ENCODE data around the gene C3orf70. TPM values are rescaled to one million over a fixed set of nuclear protein-coding genes. Genes with fewer than 3 reads are reported as not detected.

C3orf70 gene
- total RNA-seq, 2 donors from 2014 or later, result 2.6 to 3.4 TPM

DNA sequence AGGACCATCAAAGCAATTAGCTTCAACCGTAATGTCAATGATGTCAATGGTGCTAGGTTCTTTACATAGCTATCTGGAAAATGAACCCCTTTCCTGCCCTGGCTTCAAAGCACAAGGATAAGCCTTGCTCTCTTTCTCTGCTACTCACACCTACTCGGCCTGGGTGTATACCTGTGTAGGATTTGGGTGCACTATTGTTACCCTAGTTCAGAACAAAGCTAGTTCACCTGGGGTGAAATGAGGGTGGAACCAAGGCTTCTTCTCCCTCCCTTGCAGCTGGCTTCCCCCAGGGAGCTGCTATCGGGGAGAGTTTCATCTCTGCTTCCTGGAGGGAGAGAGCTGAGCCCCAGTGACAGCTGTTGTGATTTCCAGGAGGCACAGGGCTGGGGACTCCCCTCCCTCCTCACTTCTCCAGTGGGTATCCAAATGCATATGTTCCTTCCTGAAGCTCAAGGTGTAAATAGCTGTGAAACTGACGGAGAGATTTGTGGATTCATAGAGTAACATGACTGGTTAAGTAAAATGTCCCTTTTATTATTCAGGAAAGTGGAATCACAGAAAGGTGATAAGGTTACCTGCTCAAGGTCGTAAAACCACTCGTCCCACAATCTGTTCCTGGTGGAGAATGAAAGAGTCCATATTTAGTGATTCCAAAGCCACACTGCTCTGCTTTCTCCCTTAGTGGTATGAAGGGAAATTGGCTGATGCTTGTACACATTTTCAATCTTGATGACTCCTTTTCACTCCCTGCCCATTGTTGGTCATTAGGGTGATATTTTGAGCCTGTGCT is 11.8 kb upstream of the C3orf70 start:
- no peak overlapping the region for H3K4me3 ChIP-seq
- TF ChIP-seq, protein P1, sequence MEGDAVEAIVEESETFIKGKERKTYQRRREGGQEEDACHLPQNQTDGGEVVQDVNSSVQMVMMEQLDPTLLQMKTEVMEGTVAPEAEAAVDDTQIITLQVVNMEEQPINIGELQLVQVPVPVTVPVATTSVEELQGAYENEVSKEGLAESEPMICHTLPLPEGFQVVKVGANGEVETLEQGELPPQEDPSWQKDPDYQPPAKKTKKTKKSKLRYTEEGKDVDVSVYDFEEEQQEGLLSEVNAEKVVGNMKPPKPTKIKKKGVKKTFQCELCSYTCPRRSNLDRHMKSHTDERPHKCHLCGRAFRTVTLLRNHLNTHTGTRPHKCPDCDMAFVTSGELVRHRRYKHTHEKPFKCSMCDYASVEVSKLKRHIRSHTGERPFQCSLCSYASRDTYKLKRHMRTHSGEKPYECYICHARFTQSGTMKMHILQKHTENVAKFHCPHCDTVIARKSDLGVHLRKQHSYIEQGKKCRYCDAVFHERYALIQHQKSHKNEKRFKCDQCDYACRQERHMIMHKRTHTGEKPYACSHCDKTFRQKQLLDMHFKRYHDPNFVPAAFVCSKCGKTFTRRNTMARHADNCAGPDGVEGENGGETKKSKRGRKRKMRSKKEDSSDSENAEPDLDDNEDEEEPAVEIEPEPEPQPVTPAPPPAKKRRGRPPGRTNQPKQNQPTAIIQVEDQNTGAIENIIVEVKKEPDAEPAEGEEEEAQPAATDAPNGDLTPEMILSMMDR (IDR thresholded peaks at IDR 0.05), result no peak
- no peak overlapping the region for H3K27ac ChIP-seq
- H3K9me3 ChIP-seq, result no peaks in the 10 kb centered on the region
- no peaks in the 10 kb centered on the region for H3K4me1 ChIP-seq
- H3K36me3 ChIP-seq, result no peaks in the 10 kb centered on the region
- DNase-seq (ENCODE audit: low spot score), result no peak
- no peaks in the 10 kb centered on the region for H3K27me3 ChIP-seq

DNA sequence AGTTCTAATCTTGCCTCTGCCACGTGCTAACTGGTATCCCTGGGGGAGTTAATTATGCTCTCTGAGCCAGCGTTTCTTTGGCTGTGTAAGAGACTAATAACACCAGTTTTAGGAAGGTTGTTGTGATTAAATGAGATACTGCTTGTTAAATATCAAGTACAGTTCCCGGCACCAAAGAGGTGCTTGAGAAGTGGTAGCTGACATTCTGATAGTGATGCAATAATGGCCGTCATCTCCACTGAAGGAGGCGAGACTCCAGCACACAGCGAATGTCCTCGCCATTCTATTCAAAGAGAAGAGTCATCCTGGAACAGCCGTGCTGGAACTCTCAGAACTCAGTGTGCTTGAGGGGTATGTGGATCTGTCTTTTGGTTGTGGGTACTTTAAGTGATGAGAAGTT is 9.8 kb upstream of the C3orf70 start:
- no peak overlapping the region for H3K27ac ChIP-seq
- no peak for DNase-seq (ENCODE audit: low spot score)
- H3K27me3 ChIP-seq, result no peaks in the 10 kb centered on the region
- H3K4me1 ChIP-seq, result no peaks in the 10 kb centered on the region
- TF ChIP-seq, protein P1 (IDR thresholded peaks at IDR 0.05), result no peak
- no peak overlapping the region for H3K4me3 ChIP-seq
- no peaks in the 10 kb centered on the region for H3K36me3 ChIP-seq
- H3K9me3 ChIP-seq, result no peaks in the 10 kb centered on the region

DNA sequence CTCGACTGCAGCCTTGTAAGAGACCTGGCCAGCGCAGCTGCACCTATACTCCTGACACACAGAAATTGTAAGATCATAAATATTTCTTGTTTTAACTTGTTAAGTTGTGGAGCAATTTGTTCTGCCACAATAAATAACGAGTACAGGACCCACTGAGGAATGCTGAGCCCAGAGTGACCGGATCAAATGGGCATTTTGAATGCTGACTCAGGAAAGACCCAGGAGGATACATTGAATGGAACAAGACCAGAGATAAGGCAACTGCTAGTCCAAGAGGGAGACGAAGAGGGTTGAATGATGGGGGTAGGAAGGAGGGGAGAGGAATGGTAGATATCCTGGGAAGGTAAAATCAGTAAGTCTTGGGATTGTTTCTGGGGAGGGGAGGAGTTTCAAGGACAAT is 8.9 kb upstream of the C3orf70 start:
- no peak for DNase-seq (ENCODE audit: low spot score)
- Histone ChIP-seq H3K27me3 (no peaks in the 10 kb centered on the region), H3K36me3 (no peaks in the 10 kb centered on the region), H3K9me3 (no peaks in the 10 kb centered on the region), H3K27ac (no peak overlapping the region), H3K4me3 (no peak overlapping the region), H3K4me1 (no peaks in the 10 kb centered on the region)
- TF ChIP-seq, protein P1 (IDR thresholded peaks at IDR 0.05), result no peak

DNA sequence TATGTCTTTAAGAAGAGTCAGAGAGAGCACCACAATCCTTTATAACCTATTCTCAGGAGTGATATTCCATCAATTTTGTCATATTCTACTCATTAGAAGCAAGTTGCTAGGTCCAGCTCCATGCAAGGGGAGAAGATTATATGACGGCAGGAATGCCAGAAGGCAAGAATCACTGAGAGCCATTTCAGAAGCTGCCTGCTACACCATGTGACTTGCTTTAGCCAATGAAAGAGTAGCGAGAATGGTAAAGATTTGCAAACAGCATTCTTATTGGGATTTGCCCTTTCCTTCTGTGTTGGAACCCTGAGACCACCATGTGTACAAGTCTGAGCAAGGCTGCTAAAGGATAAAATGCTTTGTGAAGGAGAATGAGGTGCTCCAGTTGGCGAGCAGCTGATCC is 4.5 kb upstream of the C3orf70 start:
- Histone ChIP-seq H3K9me3 (no peaks in the 10 kb centered on the region), H3K27me3 (no peaks in the 10 kb centered on the region), H3K36me3 (no peaks in the 10 kb centered on the region), H3K4me1 (peaks cover 0 to 10% of the 10 kb centered on the region in 2 donors), H3K4me3 (no peak overlapping the region), H3K27ac (no peak overlapping the region)
- no peak for DNase-seq (ENCODE audit: low spot score)
- TF ChIP-seq, protein P1 (IDR thresholded peaks at IDR 0.05), result no peak

DNA sequence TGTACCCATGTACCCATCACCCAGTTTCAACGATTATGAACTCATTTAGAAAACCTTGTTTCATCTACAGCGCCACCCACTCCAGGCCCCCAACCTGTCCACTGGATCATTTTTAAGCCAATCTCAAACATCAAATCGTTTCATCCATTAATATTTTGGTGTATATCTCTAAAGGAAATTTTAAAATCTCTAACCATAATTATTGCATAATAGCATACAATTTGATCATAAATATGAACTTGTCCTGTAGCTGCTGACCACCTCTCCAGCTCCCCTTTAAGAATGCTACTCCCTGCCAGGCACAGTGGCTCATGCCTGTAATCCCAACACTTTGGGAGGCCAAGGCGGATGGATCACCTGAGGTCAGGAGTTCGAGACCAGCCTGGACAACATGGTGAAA is 2.8 kb upstream of the C3orf70 start:
- Histone ChIP-seq H3K27ac (no peak overlapping the region), H3K9me3 (no peaks in the 10 kb centered on the region), H3K27me3 (no peaks in the 10 kb centered on the region), H3K4me1 (peaks cover 0 to 12% of the 10 kb centered on the region in 2 donors), H3K36me3 (no peaks in the 10 kb centered on the region), H3K4me3 (no peak overlapping the region)
- DNase-seq (ENCODE audit: low spot score), result no peak
- TF ChIP-seq, protein P1 (IDR thresholded peaks at IDR 0.05), result no peak

All from right atrium auricular region (tissue), 2 donors.